ENCODE results near the gene ZNF91.

GRCh38 chr19:23440791-23441190 is 45.5 kb upstream of the ZNF91 start:
- peak in 7 of 12 donors; percentile 4 to 37 (median 26) for TF ChIP-seq CTCF (IDR thresholded peaks at IDR 0.05)
- TF ChIP-seq POLR2A (IDR thresholded peaks at IDR 0.05) = no peak
